ENCODE measurements around the gene ZNF362. TPM values are rescaled to one million over a fixed set of nuclear protein-coding genes. Genes with fewer than 3 reads are reported as not detected.

Gene ZNF362
- total RNA-seq, 2 experiments from 2014 or later: 24.7 to 26.6 TPM

DNA sequence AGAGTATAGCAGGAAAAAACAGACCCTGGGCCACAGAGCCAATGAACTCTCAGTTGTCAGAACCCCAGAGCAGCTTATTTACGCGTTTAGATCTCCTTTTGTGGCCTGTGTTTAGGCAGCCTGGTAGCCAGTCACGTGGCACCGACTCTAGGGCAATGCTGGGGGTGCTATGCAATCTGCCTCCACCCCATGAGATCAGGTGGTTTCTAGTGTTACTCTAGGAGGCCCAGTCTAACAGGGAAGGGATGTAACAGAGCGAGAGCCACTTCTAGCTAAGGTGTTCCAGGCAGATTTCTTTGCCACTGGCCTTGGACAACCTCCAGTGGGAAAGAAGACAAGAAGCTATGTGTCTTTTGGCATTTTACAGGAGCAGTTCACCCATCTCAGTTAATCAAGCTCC is 76.6 kb downstream of the ZNF362 start:
- H3K36me3 ChIP-seq (ENCODE audit: insufficient read depth, low read length): peaks cover 63% of the 10 kb centered on the region
- ATAC-seq (ENCODE audit: poor library complexity) (no peak), DNase-seq (no peak)
- CTCF ChIA-PET: no interaction called here
- intact Hi-C loops (cut with DNase I, micrococcal nuclease): no loop called here
- no peaks in the 10 kb centered on the region for H3K9me3 ChIP-seq (ENCODE audit: control insufficient read depth in 1 of 2, insufficient read depth in 1 of 2, low read length in 2 of 2)
- TF ChIP-seq, protein P1, sequence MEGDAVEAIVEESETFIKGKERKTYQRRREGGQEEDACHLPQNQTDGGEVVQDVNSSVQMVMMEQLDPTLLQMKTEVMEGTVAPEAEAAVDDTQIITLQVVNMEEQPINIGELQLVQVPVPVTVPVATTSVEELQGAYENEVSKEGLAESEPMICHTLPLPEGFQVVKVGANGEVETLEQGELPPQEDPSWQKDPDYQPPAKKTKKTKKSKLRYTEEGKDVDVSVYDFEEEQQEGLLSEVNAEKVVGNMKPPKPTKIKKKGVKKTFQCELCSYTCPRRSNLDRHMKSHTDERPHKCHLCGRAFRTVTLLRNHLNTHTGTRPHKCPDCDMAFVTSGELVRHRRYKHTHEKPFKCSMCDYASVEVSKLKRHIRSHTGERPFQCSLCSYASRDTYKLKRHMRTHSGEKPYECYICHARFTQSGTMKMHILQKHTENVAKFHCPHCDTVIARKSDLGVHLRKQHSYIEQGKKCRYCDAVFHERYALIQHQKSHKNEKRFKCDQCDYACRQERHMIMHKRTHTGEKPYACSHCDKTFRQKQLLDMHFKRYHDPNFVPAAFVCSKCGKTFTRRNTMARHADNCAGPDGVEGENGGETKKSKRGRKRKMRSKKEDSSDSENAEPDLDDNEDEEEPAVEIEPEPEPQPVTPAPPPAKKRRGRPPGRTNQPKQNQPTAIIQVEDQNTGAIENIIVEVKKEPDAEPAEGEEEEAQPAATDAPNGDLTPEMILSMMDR (IDR thresholded peaks at IDR 0.05): no peak
- no peaks in the 10 kb centered on the region for H3K27me3 ChIP-seq (ENCODE audit: control insufficient read depth in 1 of 2, insufficient read depth in 2 of 2, low read length in 2 of 2)
- Mint-ChIP-seq H3K4me1 (ENCODE audit: low read depth) (peaks cover 18% of the 10 kb centered on the region), H3K27ac (no peak overlapping the region), H3K9me3 (no peaks in the 10 kb centered on the region), H3K36me3 (ENCODE audit: low read depth) (peaks cover 73% of the 10 kb centered on the region), H3K27me3 (no peaks in the 10 kb centered on the region), H3K4me3 (no peak overlapping the region)
- no peak overlapping the region for H3K27ac ChIP-seq (ENCODE audit: low read depth in 1 of 2, low read length in 2 of 2)
- no peak overlapping the region for H3K4me3 ChIP-seq (ENCODE audit: low read length)
- POLR2A ChIA-PET: no interaction called here
- peaks cover 3% of the 10 kb centered on the region for H3K4me1 ChIP-seq (ENCODE audit: insufficient read depth, low read length)

DNA sequence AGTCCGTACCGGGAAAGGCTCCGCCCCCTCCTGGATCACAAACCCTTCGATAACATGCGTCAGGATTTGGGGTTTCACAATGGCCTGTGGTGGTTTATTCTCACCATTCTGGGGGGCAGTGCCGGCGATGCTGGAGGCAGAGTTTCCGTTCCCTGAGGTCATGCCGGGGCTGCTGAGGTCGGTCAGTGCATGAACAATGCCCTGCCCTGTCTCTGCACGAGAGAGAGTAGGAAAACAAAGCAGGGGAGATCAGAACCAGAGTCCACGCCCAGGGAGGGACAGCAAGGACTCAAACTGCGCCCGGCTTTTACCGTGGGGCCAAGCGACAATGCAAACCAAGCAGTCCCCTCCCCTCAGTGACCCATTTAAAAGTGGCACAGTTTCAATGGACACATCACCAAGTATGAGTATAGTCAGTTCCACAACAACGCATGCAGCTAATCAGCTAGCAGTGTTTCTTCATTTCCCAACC is 77.8 kb downstream of the ZNF362 start:
- Histone ChIP-seq H3K4me3 (ENCODE audit: low read length) (no peak overlapping the region), H3K36me3 (ENCODE audit: insufficient read depth, low read length) (peaks cover 51% of the 10 kb centered on the region), H3K4me1 (ENCODE audit: insufficient read depth, low read length) (peaks cover 3% of the 10 kb centered on the region), H3K27me3 (ENCODE audit: control insufficient read depth in 1 of 2, insufficient read depth in 2 of 2, low read length in 2 of 2) (no peaks in the 10 kb centered on the region), H3K9me3 (ENCODE audit: control insufficient read depth in 1 of 2, insufficient read depth in 1 of 2, low read length in 2 of 2) (no peaks in the 10 kb centered on the region), H3K27ac (ENCODE audit: low read depth in 1 of 2, low read length in 2 of 2) (no peak overlapping the region)
- intact Hi-C loops (cut with DNase I, micrococcal nuclease): no loop called here
- TF ChIP-seq, protein P1 (IDR thresholded peaks at IDR 0.05): no peak
- Mint-ChIP-seq H3K4me3 (no peak overlapping the region), H3K36me3 (ENCODE audit: low read depth) (peaks cover 61% of the 10 kb centered on the region), H3K27ac (no peak overlapping the region), H3K9me3 (no peaks in the 10 kb centered on the region), H3K27me3 (no peaks in the 10 kb centered on the region), H3K4me1 (ENCODE audit: low read depth) (peaks cover 31% of the 10 kb centered on the region)
- POLR2A ChIA-PET: no interaction called here
- DNase-seq: no peak
- no peak for ATAC-seq (ENCODE audit: poor library complexity)
- CTCF ChIA-PET: no interaction called here

DNA sequence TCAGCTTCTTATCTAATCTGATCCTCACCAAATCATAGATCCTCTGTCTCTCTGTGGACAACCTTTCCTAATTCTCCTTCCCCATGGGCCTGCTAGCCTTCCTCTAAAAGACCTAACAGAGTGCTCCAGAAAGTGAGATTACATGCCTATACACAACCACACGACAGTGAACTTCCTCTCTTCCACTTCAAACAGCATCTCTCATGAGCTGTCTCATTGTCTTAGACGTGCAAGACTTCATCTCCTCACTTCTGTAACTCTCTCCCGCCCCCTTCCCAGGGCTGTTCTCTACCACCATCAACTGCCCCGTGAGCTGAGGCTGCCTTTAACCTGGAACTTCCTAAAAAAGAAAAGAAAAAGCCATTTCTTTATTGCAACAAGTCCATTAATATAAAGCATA is 78.7 kb downstream of the ZNF362 start:
- Mint-ChIP-seq H3K9me3 (no peaks in the 10 kb centered on the region), H3K4me3 (no peak overlapping the region), H3K4me1 (ENCODE audit: low read depth) (peaks cover 37% of the 10 kb centered on the region), H3K27ac (no peak overlapping the region), H3K36me3 (ENCODE audit: low read depth) (peaks cover 52% of the 10 kb centered on the region), H3K27me3 (no peaks in the 10 kb centered on the region)
- H3K27ac ChIP-seq (ENCODE audit: low read depth in 1 of 2, low read length in 2 of 2): no peak overlapping the region
- ATAC-seq (ENCODE audit: poor library complexity) (no peak), DNase-seq (peak in 1 of 14 experiments; percentile 21)
- CTCF ChIA-PET: no interaction called here
- TF ChIP-seq, protein P1 (IDR thresholded peaks at IDR 0.05): no peak
- POLR2A ChIA-PET: no interaction called here
- H3K4me3 ChIP-seq (ENCODE audit: low read length): no peak overlapping the region
- no peaks in the 10 kb centered on the region for H3K9me3 ChIP-seq (ENCODE audit: control insufficient read depth in 1 of 2, insufficient read depth in 1 of 2, low read length in 2 of 2)
- peaks cover 42% of the 10 kb centered on the region for H3K36me3 ChIP-seq (ENCODE audit: insufficient read depth, low read length)
- intact Hi-C loops (cut with DNase I, micrococcal nuclease): no loop called here
- no peaks in the 10 kb centered on the region for H3K27me3 ChIP-seq (ENCODE audit: control insufficient read depth in 1 of 2, insufficient read depth in 2 of 2, low read length in 2 of 2)
- H3K4me1 ChIP-seq (ENCODE audit: insufficient read depth, low read length): peaks cover 3% of the 10 kb centered on the region
